Right lobe of liver (tissue), 6 donors: ENCODE data around the gene ST7. TPM values are rescaled to one million over a fixed set of nuclear protein-coding genes. Genes with fewer than 3 reads are reported as not detected.

Experiments
- ATAC-seq, 4 donors: fragments of 200-7000 bp; cut with Tn5 transposase; one replicate each; pipeline ENCODE4 v1.9.1; 2020; ENCODE audit warnings: mild to moderate bottlenecking in 4 of 4, moderate library complexity in 4 of 4
- DNase-seq, 3 donors: peaks; one replicate each; pipeline ENCODE4 v3.0.0-alpha.2; 2020
- H3K27ac ChIP-seq, 3 donors: fragments of 200-600 bp; one replicate each; pipeline ENCODE4 v1.8.0; 2022
- H3K27me3 ChIP-seq, 2 donors: fragments of 200-600 bp; one replicate each; pipeline ENCODE4 v1.8.0; 2022
- H3K36me3 ChIP-seq, 4 donors: fragments of 200-600 bp; sonication (generic) in 1 of 4; one replicate each; pipeline versions ENCODE4 v1.5.1 to v1.8.0; 2017 to 2022; ENCODE audit warnings: control low read depth in 1 of 4
- H3K4me1 ChIP-seq, 4 donors: fragments of 200-600 bp; sonication (generic) in 1 of 4; one replicate each; pipeline versions ENCODE4 v1.5.1 to v1.8.0; 2017 to 2022; ENCODE audit warnings: control low read depth in 1 of 4
- H3K4me3 ChIP-seq, 3 donors: fragments of 200-600 bp; one replicate each; pipeline ENCODE4 v1.8.0; 2022
- H3K9me3 ChIP-seq, 4 donors: fragments of 200-600 bp; sonication (generic) in 1 of 4; one replicate each; pipeline versions ENCODE4 v1.5.1 to v1.8.0; 2017 to 2022; ENCODE audit warnings: control low read depth in 1 of 4
- POLR2A ChIP-seq: fragments of 450-650 bp; IDR thresholded peaks from one replicate; pipeline ENCODE4 v1.6.1; 2017; ENCODE audit warnings: antibody characterized with exemption, mild to moderate bottlenecking
- WGBS: methylation state at CpG from one replicate; pipeline ENCODE4 v1.1.6; 2018; ENCODE audit warnings: low coverage, low lambda C conversion rate; ENCODE audit not compliant: insufficient coverage; ENCODE audit errors: missing lambda C conversion rate; 5-methylcytosine and 5-hydroxymethylcytosine counted together
- intact Hi-C, 2 donors: fragments of 100-400 bp; cut with DNase I; formaldehyde crosslinking; loops; one replicate each; pipeline versions ENCODE4 v1.11.2 to v1.14.1; 2022
- total RNA-seq, 6 experiments: library from RNA; depleted of rRNA in 2 of 6; stranded (reverse); fragments of >200 nt in 2 of 6; fragmentation: NEBNext Ultra II Directional in 3 of 6; extraction: Animal tissue kit (Norgen Biotek cat#: 25700) in 3 of 6; gene quantifications; one replicate each; pipeline versions ENCODE4 v1.1.0 to v1.2.4, GENCODE V29; 2016 to 2023
- TF ChIP-seq, protein P1 (sequence below), 4 donors: fragments of 200-600 bp in 3 of 4; fragments of 450-650 bp in 1 of 4; IDR thresholded peaks; one replicate each; pipeline versions ENCODE4 v1.5.1 to v1.8.0; 2016 to 2022; ENCODE audit warnings: antibody characterized with exemption in 4 of 4, mild to moderate bottlenecking in 2 of 4
- donor health status: DM: no; HTN: yes; CAD: no.
- donor health status: DM: no; HTN: no; CAD: no.
- donor health status: DM: no; HTN: no; CAD: no.
- donor health status: DM: no; HTN: yes; CAD: no.
- donor health status: DM: no; HTN: yes; CAD: no.

Gene ST7
- total RNA-seq, 6 experiments from 2014 or later = 17.4 to 29.9 (median 22.4) TPM

DNA sequence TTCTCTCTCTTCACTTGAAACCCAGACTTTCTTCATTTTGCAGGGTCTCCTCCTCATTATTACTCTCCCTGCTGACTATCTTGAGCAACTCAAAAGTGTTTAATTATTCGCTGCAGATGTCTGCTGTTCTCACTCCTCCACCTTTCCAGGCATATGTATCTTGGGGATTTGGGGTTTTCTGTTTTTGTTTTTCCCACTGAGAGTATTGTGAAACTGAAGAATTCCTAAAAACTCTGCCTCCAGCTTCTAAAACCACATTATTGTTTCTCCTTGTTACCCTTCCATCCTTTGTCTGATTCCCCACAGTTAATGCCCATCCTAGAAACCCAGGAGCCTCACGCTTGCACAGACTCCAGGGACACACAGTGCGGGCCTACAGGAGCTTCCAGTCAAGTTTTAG, 318.3 kb downstream of the ST7 start:
- intact Hi-C loops = no loop called here
- no peak overlapping the region for H3K27ac ChIP-seq
- no peaks in the 10 kb centered on the region for H3K4me1 ChIP-seq
- 54% methylated on average over 3 of the region's 3 CpGs for WGBS
- no peaks in the 10 kb centered on the region for H3K36me3 ChIP-seq
- no peak for TF ChIP-seq POLR2A
- TF ChIP-seq, protein P1, sequence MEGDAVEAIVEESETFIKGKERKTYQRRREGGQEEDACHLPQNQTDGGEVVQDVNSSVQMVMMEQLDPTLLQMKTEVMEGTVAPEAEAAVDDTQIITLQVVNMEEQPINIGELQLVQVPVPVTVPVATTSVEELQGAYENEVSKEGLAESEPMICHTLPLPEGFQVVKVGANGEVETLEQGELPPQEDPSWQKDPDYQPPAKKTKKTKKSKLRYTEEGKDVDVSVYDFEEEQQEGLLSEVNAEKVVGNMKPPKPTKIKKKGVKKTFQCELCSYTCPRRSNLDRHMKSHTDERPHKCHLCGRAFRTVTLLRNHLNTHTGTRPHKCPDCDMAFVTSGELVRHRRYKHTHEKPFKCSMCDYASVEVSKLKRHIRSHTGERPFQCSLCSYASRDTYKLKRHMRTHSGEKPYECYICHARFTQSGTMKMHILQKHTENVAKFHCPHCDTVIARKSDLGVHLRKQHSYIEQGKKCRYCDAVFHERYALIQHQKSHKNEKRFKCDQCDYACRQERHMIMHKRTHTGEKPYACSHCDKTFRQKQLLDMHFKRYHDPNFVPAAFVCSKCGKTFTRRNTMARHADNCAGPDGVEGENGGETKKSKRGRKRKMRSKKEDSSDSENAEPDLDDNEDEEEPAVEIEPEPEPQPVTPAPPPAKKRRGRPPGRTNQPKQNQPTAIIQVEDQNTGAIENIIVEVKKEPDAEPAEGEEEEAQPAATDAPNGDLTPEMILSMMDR (IDR thresholded peaks at IDR 0.05) = no peak
- DNase-seq (no peak), ATAC-seq (no peak)
- no peaks in the 10 kb centered on the region for H3K9me3 ChIP-seq
- H3K27me3 ChIP-seq = no peaks in the 10 kb centered on the region
- no peak overlapping the region for H3K4me3 ChIP-seq

DNA sequence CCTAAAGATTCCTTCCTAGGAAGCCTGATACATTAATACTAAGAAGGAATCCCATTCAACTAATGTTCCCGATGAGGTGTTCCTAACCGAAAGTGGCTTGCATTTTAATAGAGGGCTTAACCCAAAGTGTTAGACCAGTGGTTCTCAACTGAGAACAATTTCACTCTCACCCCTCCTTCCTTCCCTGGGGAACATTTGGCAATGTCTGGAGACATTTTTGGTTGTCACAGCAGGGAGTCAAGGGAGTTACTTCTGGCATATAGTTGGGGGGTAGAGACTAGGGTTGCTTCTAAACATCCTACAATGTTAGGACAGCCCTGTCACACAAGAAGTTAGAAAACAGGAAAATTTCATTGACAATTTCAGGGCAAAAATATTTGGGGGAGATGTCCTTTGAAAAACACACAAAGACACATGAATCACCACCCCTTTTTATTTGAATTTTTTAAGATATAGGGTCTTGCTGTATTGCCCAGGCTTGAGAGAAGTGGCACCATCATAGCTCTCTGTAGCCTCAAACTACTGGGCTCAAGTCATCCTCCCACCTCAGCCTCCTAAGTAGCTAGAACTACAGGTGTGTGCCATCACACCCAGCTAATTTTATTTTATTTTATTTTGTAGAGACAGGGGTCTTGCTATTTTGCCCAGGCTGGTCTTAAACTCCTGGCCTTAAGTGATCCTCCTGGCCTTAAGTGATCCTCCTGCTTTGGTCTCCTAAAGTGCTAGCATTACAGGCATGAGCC, 318.9 kb downstream of the ST7 start:
- Histone ChIP-seq H3K4me3 (no peak overlapping the region), H3K27ac (no peak overlapping the region), H3K4me1 (no peaks in the 10 kb centered on the region), H3K27me3 (no peaks in the 10 kb centered on the region), H3K9me3 (no peaks in the 10 kb centered on the region), H3K36me3 (no peaks in the 10 kb centered on the region)
- ATAC-seq = no peak
- no peak for TF ChIP-seq POLR2A
- TF ChIP-seq, protein P1 (IDR thresholded peaks at IDR 0.05) = no peak
- DNase-seq = no peak
- intact Hi-C loops = no loop called here
- 54% methylated on average over 2 of the region's 2 CpGs for WGBS

DNA sequence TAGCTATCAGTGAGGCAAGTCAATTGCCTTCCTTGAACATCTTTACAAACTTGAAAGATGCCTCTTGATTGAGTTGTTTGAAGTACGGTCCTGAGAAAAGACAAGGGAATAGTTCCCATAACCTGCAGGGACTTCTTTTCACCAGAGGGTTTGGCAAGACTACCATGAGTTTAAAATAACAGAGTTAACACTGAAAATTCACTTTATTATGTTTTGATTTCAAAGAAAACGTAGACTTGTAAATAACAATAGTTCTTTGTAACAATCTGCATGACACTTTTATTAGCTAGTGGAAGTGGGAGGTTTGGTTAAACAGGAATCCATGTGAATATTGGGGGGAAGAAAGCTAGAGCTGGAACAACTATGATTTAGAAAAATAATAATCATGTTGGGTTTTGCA, 320.0 kb downstream of the ST7 start:
- ATAC-seq (no peak), DNase-seq (no peak)
- TF ChIP-seq POLR2A = no peak
- TF ChIP-seq, protein P1 (IDR thresholded peaks at IDR 0.05) = no peak
- no peaks in the 10 kb centered on the region for H3K4me1 ChIP-seq
- no peaks in the 10 kb centered on the region for H3K36me3 ChIP-seq
- WGBS = 55% methylated on average over 2 of the region's 2 CpGs
- H3K9me3 ChIP-seq = no peaks in the 10 kb centered on the region
- H3K27me3 ChIP-seq = no peaks in the 10 kb centered on the region
- intact Hi-C loops = no loop called here
- H3K4me3 ChIP-seq = no peak overlapping the region
- H3K27ac ChIP-seq = no peak overlapping the region

DNA sequence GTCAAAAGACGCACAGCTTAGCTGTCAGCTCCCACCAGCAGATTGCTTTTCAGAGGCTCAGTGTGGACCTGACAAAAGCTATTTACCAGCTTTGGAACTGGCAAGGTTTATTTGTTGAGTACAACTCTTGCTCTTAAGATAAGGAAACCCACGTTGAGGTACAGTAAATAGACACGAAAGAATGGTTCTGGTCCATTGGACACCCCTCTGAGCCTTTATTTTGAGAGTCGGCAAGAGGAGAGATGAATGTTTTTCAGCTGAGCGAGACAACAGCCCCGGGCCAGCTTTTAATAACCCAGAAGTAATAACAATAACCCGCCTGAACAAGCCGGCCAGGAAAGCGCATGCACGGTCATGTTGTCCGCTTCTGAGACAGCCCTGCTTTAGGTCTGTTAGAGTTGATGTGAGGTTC, 320.5 kb downstream of the ST7 start:
- intact Hi-C loops = no loop called here
- Histone ChIP-seq H3K9me3 (no peaks in the 10 kb centered on the region), H3K27me3 (no peaks in the 10 kb centered on the region), H3K4me1 (no peaks in the 10 kb centered on the region), H3K36me3 (no peaks in the 10 kb centered on the region), H3K4me3 (no peak overlapping the region), H3K27ac (no peak overlapping the region)
- DNase-seq (no peak), ATAC-seq (no peak)
- WGBS = 74% methylated on average over 11 of the region's 11 CpGs
- no peak for TF ChIP-seq POLR2A
- TF ChIP-seq, protein P1 (IDR thresholded peaks at IDR 0.05) = no peak
